K562 (cell line): ENCODE results near the gene HNMT. TPM values are rescaled to one million over a fixed set of nuclear protein-coding genes. Genes with fewer than 3 reads are reported as not detected.

Source experiments
- ATAC-seq: fragments of 200-7000 bp; cut with Tn5 transposase; 3 replicates; pipeline ENCODE4 v1.9.1; 2020; ENCODE audit warnings: moderate library complexity
- BruUV-seq: library from RNA; stranded (reverse); fragments of 400-500 nt; replicated peaks from 2 replicates; lab custom pipeline; 2021; lab: Mats Ljungman, UMichigan
- CTCF ChIA-PET: fragments of 300-600 bp; formaldehyde crosslinking; extraction: SDS; loops from one replicate; lab custom pipeline; 2021; ENCODE audit warnings: low intra/inter-chr PET ratio; lab: Yijun Ruan, JAX
- POLR2A ChIA-PET: fragments of 300-600, 350-650 bp; sonication (Branson Sonifier 250); formaldehyde crosslinking; extraction: SDS; loops from one replicate; lab custom pipeline; 2021; ENCODE audit warnings: antibody characterized with exemption, inconsistent platforms; lab: Yijun Ruan, JAX
- DNase-seq, 4 experiments: peaks; one replicate each; pipeline versions ENCODE4 v3.0.0 to v3.0.0-alpha.2; 2011 to 2018; ENCODE audit warnings: low spot score in 3 of 4, mixed read lengths in 3 of 4; ENCODE audit errors: extremely low read depth in 1 of 4
- FAIRE-seq: peaks from 2 replicates; lab custom pipeline; 2011; peaks lifted over from hg19 to GRCh38; lab: Jason Lieb, UNC
- H2AFZ ChIP-seq: 2 replicates; pipeline ENCODE4 v1.6.0; 2011; ENCODE audit warnings: low read depth, low read length, control low read depth, inconsistent platforms
- H3K27ac ChIP-seq: fragments of 200-600 bp; 3 replicates; pipeline ENCODE4 v1.8.0; 2011; ENCODE audit warnings: low read depth, mild to moderate bottlenecking, control low read depth, inconsistent platforms, low read length, moderate library complexity, mixed read lengths; ENCODE audit errors: extremely low read depth
- H3K27me3 ChIP-seq, 2 experiments: fragments of 300-600 bp in 1 of 2; 2 replicates in 1 of 2; 3 replicates in 1 of 2; pipeline versions ENCODE4 v1.6.0 to v1.8.0; 2011; ENCODE audit warnings: inconsistent platforms in 2 of 2, low read length in 2 of 2, mild to moderate bottlenecking in 1 of 2, mixed read lengths in 1 of 2, moderate library complexity in 1 of 2; ENCODE audit not compliant: control insufficient read depth in 2 of 2, insufficient read depth in 2 of 2
- H3K36me3 ChIP-seq: fragments of 300-600 bp; 3 replicates; pipeline ENCODE4 v1.8.0; 2011; ENCODE audit warnings: mild to moderate bottlenecking, low read length, inconsistent platforms; ENCODE audit not compliant: control insufficient read depth, insufficient read depth
- H3K4me1 ChIP-seq, 2 experiments: fragments of 200-600 bp in 1 of 2; replicated peaks in 1 of 2; 2 replicates in 1 of 2; 3 replicates in 1 of 2; pipeline versions ENCODE4 v1.5.1 to v1.8.0; 2011; ENCODE audit warnings: inconsistent platforms in 2 of 2, low read length in 2 of 2, mild to moderate bottlenecking in 1 of 2, mixed read lengths in 1 of 2, moderate library complexity in 1 of 2; ENCODE audit not compliant: control insufficient read depth in 2 of 2, insufficient read depth in 2 of 2
- H3K4me2 ChIP-seq: 2 replicates; pipeline ENCODE4 v1.6.1; 2011; ENCODE audit warnings: low read length, control low read depth, inconsistent platforms, mixed read lengths; ENCODE audit not compliant: insufficient read depth
- H3K4me3 ChIP-seq: fragments of 200-600 bp; sonication (generic), shearing (Covaris generic); 2 replicates; pipeline ENCODE4 v1.5.1; 2016; ENCODE audit warnings: control low read depth, inconsistent platforms
- H3K79me2 ChIP-seq: fragments of 200-600 bp; 3 replicates; pipeline ENCODE4 v1.8.0; 2011; ENCODE audit warnings: low read length, inconsistent platforms; ENCODE audit not compliant: control insufficient read depth, insufficient read depth
- H3K9ac ChIP-seq, 2 experiments: 2 replicates each; pipeline versions ENCODE4 v1.6.0 to v1.6.1; 2011; ENCODE audit warnings: low read depth in 2 of 2, low read length in 2 of 2, control low read depth in 1 of 2, inconsistent platforms in 1 of 2, mild to moderate bottlenecking in 1 of 2, mixed read lengths in 1 of 2; ENCODE audit not compliant: insufficient read depth in 1 of 2
- H3K9me1 ChIP-seq: one replicate; pipeline ENCODE4 v1.6.0; 2011; ENCODE audit warnings: inconsistent platforms, mild to moderate bottlenecking, low read length, moderate library complexity; ENCODE audit not compliant: control insufficient read depth, insufficient read depth
- H3K9me3 ChIP-seq: replicated peaks from 2 replicates; pipeline ENCODE4 v1.5.1; 2011; ENCODE audit warnings: low read depth, low read length, inconsistent platforms; ENCODE audit not compliant: control insufficient read depth, insufficient read depth
- H4K20me1 ChIP-seq: replicated peaks from 2 replicates; pipeline ENCODE4 v1.6.1; 2011; ENCODE audit warnings: low read length, inconsistent platforms, mixed read lengths; ENCODE audit not compliant: control insufficient read depth, insufficient read depth
- CTBP1 ChIP-seq: fragments of 450-650 bp; IDR thresholded peaks from 2 replicates; pipeline ENCODE4 v1.6.1; 2016; ENCODE audit warnings: borderline replicate concordance
- EGR1 ChIP-seq: fragments of 450-650 bp; conservative IDR thresholded peaks from 2 replicates; pipeline ENCODE4 v1.6.1; 2017; ENCODE audit warnings: mild to moderate bottlenecking
- EHMT2 ChIP-seq: fragments of 450-650 bp; IDR thresholded peaks from 2 replicates; pipeline ENCODE4 v1.6.1; 2018; ENCODE audit warnings: antibody characterized with exemption
- ETV5 ChIP-seq: sonication (generic); formaldehyde crosslinking; IDR thresholded peaks from 2 replicates; pipeline ENCODE4 v1.4.0; 2020; ENCODE audit warnings: low read depth, mild to moderate bottlenecking, missing genetic modification reagents
- GATAD2A ChIP-seq: fragments of 450-650 bp; IDR thresholded peaks from 2 replicates; pipeline ENCODE4 v1.6.1; 2017
- RAD21 ChIP-seq, 2 experiments: fragments of 250-450 bp in 1 of 2; fragments of 450-650 bp in 1 of 2; sonication (Bioruptor Pico) in 1 of 2; formaldehyde crosslinking in 1 of 2; IDR thresholded peaks in 1 of 2; conservative IDR thresholded peaks in 1 of 2; 2 replicates each; pipeline versions ENCODE4 v1.4.0 to v1.8.0; 2020 to 2022; ENCODE audit warnings: mild to moderate bottlenecking in 2 of 2, moderate library complexity in 1 of 2
- SMARCA4 ChIP-seq: fragments of 450-650 bp; IDR thresholded peaks from 2 replicates; pipeline ENCODE4 v1.6.1; 2016
- SMARCE1 ChIP-seq: fragments of 450-650 bp; IDR thresholded peaks from 2 replicates; pipeline ENCODE4 v1.7.1; 2016; ENCODE audit warnings: mild to moderate bottlenecking
- ZNF384 ChIP-seq: IDR thresholded peaks from 2 replicates; pipeline ENCODE4 v1.6.1; 2012; ENCODE audit warnings: low read depth, low read length, improper control_type of control experiment
- WGBS: fragments of 100-300 bp; shearing (Covaris generic); methylation state at CpG from one replicate; pipeline ENCODE4 v1.1.6; 2016; ENCODE audit warnings: low coverage, mixed read lengths; ENCODE audit not compliant: insufficient coverage; ENCODE audit errors: missing lambda C conversion rate; 5-methylcytosine and 5-hydroxymethylcytosine counted together
- in situ Hi-C: fragments of 300-500 bp; cut with MboI; formaldehyde crosslinking; loops from 4 replicates; pipeline ENCODE4 v1.15.0; 2018; ENCODE audit warnings: inconsistent platforms, mixed read lengths
- intact Hi-C: fragments of 100-400 bp; cut with micrococcal nuclease; formaldehyde crosslinking; loops from 2 replicates; pipeline ENCODE4 v1.14.2; 2022
- polyA plus RNA-seq, 8 experiments: library from polyadenylated mRNA; depleted of rRNA in 4 of 8; stranded (reverse) in 5 of 8; unstranded in 3 of 8; fragments of >200 nt; fragmentation: Nextera tagmentation in 2 of 8; fragmentation: Illumina TruSeq in 1 of 8; extraction: Ambion mirVana in 2 of 8; extraction: Trizol in 1 of 8; gene quantifications; 2 replicates each; pipeline versions ENCODE4 v1.2.1 to v1.2.3, GENCODE V29; 2011 to 2014; ENCODE audit warnings: inconsistent platforms in 1 of 8, missing spikeins in 1 of 8
- total RNA-seq, 7 experiments: library from RNA; depleted of rRNA in 6 of 7; stranded (reverse); fragments of >200 nt in 6 of 7; fragmentation: Illumina TruSeq in 2 of 7; extraction: Trizol in 2 of 7; gene quantifications; 2 replicates each; pipeline versions ENCODE4 v1.2.1 to v1.2.3, GENCODE V29; 2011 to 2021; ENCODE audit warnings: low replicate concordance in 1 of 7
- TF ChIP-seq, protein P1 (sequence below): conservative IDR thresholded peaks from 2 replicates; pipeline ENCODE4 v1.6.1; 2011; ENCODE audit warnings: low read depth, mild to moderate bottlenecking, low read length; ENCODE audit not compliant: control insufficient read depth

The HNMT gene
- total and polyA plus RNA-seq, 9 of the 15 experiments (the other 6 are each of a cell fraction or from before 2014, with no cell fraction given): 3.1 to 10.9 (median 5.3) TPM

DNA sequence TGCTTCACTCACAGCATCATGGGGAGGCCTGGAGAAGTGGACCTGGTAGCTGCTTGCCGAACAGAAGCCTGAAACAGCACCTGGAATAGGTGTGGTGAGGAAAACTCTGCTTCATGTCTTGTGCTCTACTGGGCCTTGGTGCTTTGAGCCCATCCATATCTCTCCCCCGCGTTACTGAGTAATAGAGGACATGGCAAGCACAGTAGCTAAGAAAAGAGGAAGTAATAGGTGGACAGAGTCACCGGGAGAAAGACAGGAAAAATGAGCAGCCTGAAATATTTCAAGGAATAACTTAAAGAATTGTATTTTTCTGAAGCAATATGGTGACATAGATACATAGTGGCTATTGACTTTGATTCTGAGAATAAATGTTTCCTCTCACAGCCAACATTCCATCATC, 14.0 kb upstream of the HNMT start:
- H3K4me1 ChIP-seq: peaks cover 4 to 21% of the 10 kb centered on the region in 2 experiments; a peak in 3 of 5 replicates

More for the DNA sequence above, 14.0 kb upstream of the HNMT start:
- CTCF ChIA-PET: interaction anchor here (0.6 kb wide), 1 partner anchor 42 kb away, joined by 5 read pairs; no protein-coding TSS in a partner anchor
- no peaks in the 10 kb centered on the region for H3K27me3 ChIP-seq
- H3K27ac ChIP-seq: no peak overlapping the region
- H3K4me2 ChIP-seq: no peak overlapping the region; the same call in 1 of the 2 replicates
- in situ Hi-C loops: no loop called here
- WGBS: 6% methylated on average over 4 of the region's 4 CpGs
- intact Hi-C loops: loop anchor here (5.0 kb wide), 1 partner anchor 877 kb away; no protein-coding TSS in a partner anchor
- no peaks in the 10 kb centered on the region for H3K36me3 ChIP-seq
- no peak overlapping the region for H3K4me3 ChIP-seq
- H3K79me2 ChIP-seq: no peaks in the 10 kb centered on the region
- POLR2A ChIA-PET: interaction anchor here (0.7 to 1.0 kb wide), 3 partner anchors 14 to 213 kb away, joined by 3 to 4 read pairs (median 3); partner anchors contain the start of gene HNMT
- H3K9me1 ChIP-seq: no peaks in the 10 kb centered on the region
- peak overlapping the region in 1 of 2 experiments; percentile 54; a peak in 1 of 4 replicates for H3K9ac ChIP-seq
- H4K20me1 ChIP-seq: no peaks in the 10 kb centered on the region
- TF ChIP-seq SMARCE1 (peak; percentile 60; the same call in 1 of the 2 replicates), ZNF384 (peak; percentile 36), ETV5 (CRISPR knock-in tag) (no peak), EHMT2 (0 out of 2 replicates have a peak, but pooled peaks have one; percentile 30), EGR1 (0 out of 2 replicates have a peak, but pooled peaks have one; percentile 11), SMARCA4 (peak; percentile 66; the same call in 1 of the 2 replicates), GATAD2A (no peak), CTBP1 (peak; percentile 32; the same call in 1 of the 2 replicates), RAD21 (CRISPR knock-in tag; conservative IDR thresholded peaks at IDR 0.05 in 1 of 2, IDR thresholded peaks at IDR 0.05 in 1 of 2) (0 out of 4 replicates have a peak, but pooled peaks of 1 of the 2 experiments have one; percentile 2)
- TF ChIP-seq, protein P1, sequence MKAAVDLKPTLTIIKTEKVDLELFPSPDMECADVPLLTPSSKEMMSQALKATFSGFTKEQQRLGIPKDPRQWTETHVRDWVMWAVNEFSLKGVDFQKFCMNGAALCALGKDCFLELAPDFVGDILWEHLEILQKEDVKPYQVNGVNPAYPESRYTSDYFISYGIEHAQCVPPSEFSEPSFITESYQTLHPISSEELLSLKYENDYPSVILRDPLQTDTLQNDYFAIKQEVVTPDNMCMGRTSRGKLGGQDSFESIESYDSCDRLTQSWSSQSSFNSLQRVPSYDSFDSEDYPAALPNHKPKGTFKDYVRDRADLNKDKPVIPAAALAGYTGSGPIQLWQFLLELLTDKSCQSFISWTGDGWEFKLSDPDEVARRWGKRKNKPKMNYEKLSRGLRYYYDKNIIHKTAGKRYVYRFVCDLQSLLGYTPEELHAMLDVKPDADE: no peak
- H3K9me3 ChIP-seq: no peaks in the 10 kb centered on the region
- ATAC-seq: peak; percentile 72
- peak in 2 of 4 experiments; percentile 30 to 55 for DNase-seq
- peak; percentile 32 for FAIRE-seq
- H2AFZ ChIP-seq: peak overlapping the region; percentile 30; the same call in 1 of the 2 replicates
- BruUV-seq: no TSS peak
